T-helper 2 cell treated with Interferon-gamma antibody and Interleukin-4, amounts not matched to agents 5 μg/mL and 100 μg/mL, for 36 hours (primary cell): ENCODE measurements around the gene ZNF527.
"Not testable (repeated sequence)": the region's sequence is repeated elsewhere in the genome, so short reads cannot be mapped to it uniquely, and the experiment has no call there.

ENCODE experiments used
- DNase-seq: peaks from one replicate; pipeline ENCODE4 v3.0.0; 2021; ENCODE audit warnings: low spot score
- H3K27ac Mint-ChIP-seq: one replicate; pipeline ENCODE4 v1.8.0; 2021; ENCODE audit warnings: mild to moderate bottlenecking, mixed read lengths
- H3K27me3 Mint-ChIP-seq: one replicate; pipeline ENCODE4 v1.8.0; 2021; ENCODE audit warnings: low read depth, mixed read lengths
- H3K36me3 Mint-ChIP-seq: one replicate; pipeline ENCODE4 v1.8.0; 2021; ENCODE audit warnings: low read depth, mixed read lengths
- H3K4me1 Mint-ChIP-seq: one replicate; pipeline ENCODE4 v1.8.0; 2021; ENCODE audit warnings: low read depth, mixed read lengths
- H3K4me3 Mint-ChIP-seq: one replicate; pipeline ENCODE4 v1.8.0; 2022; ENCODE audit warnings: mild to moderate bottlenecking, moderate library complexity, mixed read lengths
- H3K9me3 Mint-ChIP-seq: one replicate; pipeline ENCODE4 v1.8.0; 2021; ENCODE audit warnings: mixed read lengths

Gene ZNF527

DNA sequence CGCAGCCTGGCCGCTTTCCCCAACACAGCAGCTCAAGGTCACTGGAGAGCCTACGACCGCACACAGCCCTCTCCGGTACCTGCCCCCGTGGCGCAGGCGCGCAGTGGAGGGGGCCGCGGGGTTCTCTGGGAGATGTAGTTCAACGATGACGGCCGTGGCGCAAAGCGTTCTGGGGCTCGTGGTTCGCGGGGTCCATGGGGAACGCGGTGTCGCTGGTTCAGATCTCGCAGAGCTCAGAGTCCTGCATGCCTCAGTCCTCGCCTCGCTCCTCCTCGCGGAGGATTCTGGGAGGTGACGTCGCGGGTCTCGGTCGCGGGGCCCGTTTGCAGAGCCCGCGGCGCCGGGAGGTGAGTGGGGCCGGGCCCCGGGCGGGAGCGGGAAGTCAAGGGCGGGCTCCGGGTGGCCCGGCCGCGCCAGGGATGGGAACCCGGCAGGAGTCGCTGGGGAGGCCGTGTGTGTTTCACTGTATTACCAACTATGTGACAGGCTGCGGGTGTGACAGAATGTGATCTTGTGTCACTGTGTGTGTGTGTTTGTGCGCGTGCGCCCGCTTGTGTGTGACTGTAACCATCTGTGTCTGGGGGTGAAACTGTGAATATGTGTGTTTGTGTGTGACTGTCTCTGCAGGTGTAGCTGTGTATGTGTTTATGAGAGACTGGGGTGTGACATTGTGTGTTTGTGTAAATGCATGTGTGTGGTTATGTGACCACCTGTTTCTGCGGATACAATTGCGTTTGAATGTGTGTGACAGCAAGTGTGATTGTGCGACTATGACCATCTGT is at the start of gene ZNF527:
Gene ZNF527, plus strand, starts transcription at position 220 of the 782 bp plus-strand sequence. CDS start 3,100 bp downstream, outside the sequence.
- Mint-ChIP-seq H3K4me3 (peak within 1 kb of the TSS; percentile 99), H3K9me3 (peaks cover 25% of the 10 kb centered on the region), H3K27ac (peak within 1 kb of the TSS; percentile 91), H3K27me3 (no peaks in the 10 kb centered on the region), H3K4me1 (peaks cover 14% of the 10 kb centered on the region), H3K36me3 (peaks cover 8% of the 10 kb centered on the region)
- DNase-seq, result peak; percentile 96

DNA sequence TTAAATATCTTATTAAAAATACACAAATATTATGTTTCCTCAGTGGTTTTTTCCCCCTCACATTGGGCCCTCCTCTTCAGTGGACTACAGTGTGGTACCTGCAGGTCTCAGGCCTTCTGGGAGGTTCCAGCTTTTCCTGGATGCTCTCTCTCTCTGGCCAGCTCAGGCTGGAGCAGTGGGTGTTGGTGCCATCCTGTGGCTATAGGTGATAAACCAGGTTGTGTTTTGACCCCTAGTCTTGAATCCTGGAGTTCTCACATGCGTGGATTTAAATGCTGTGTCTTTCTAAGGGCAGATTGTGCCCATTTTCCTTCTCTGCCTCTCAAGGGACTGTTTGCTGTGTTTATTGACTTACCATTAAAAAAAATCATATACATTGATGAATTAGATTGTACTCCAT is 41.2 kb upstream of the ZNF527 start:
- Mint-ChIP-seq H3K27ac (no peak overlapping the region), H3K36me3 (peaks cover 77% of the 10 kb centered on the region), H3K9me3 (peaks cover 16% of the 10 kb centered on the region)

DNA sequence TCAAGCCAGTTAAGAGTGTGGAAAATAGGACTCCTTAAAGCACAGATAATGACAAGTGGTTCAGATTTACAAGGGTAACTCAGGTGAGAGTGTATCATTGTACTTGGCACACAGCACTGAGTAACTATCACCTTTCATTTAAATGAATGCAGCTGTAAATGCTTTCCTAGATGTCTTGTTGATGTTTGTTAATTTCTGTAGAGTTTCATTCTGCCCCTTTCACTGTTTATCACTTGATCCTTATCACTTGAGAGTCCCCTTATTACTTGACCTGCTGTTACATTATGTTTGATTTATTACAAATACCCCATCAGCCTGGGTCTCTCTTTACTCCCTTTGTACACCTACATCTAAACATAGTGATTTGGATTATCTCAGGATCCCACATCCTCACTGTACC is 38.1 kb upstream of the ZNF527 start:
- no peak overlapping the region for H3K4me3 Mint-ChIP-seq
- no peaks in the 10 kb centered on the region for H3K27me3 Mint-ChIP-seq
- H3K36me3 Mint-ChIP-seq, result peaks cover 75% of the 10 kb centered on the region
- DNase-seq, result no peak
- H3K9me3 Mint-ChIP-seq, result peaks cover 27% of the 10 kb centered on the region
- peaks cover 3% of the 10 kb centered on the region for H3K4me1 Mint-ChIP-seq
- no peak overlapping the region for H3K27ac Mint-ChIP-seq

More for the DNA sequence above, 41.2 kb upstream of the ZNF527 start:
- Mint-ChIP-seq H3K4me1 (peaks cover 3% of the 10 kb centered on the region), H3K4me3 (no peak overlapping the region), H3K27me3 (no peaks in the 10 kb centered on the region)
- no peak for DNase-seq

DNA sequence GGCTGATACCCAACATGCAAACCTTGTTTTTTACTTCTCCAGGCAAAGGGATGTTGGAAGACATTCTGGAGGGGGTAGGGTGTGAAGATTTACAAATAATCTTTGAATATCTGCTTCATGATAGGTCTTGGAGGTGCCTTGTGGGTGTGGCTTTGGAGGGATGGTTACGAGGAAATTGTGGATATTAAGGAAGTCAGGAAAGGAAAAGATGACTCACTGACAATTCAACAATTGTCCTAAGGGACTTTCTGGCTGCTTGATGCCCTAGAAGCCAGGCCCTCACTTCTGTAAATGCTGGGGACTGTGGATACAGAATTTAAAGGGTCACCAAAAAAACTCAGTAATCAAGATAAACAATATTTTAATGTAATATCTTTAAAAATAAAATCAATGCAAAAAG is 37.4 kb upstream of the ZNF527 start:
- Mint-ChIP-seq H3K4me3 (no peak overlapping the region), H3K36me3 (peaks cover 72% of the 10 kb centered on the region), H3K27me3 (no peaks in the 10 kb centered on the region), H3K27ac (no peak overlapping the region), H3K9me3 (peaks cover 30% of the 10 kb centered on the region), H3K4me1 (peaks cover 3% of the 10 kb centered on the region)
- no peak for DNase-seq

DNA sequence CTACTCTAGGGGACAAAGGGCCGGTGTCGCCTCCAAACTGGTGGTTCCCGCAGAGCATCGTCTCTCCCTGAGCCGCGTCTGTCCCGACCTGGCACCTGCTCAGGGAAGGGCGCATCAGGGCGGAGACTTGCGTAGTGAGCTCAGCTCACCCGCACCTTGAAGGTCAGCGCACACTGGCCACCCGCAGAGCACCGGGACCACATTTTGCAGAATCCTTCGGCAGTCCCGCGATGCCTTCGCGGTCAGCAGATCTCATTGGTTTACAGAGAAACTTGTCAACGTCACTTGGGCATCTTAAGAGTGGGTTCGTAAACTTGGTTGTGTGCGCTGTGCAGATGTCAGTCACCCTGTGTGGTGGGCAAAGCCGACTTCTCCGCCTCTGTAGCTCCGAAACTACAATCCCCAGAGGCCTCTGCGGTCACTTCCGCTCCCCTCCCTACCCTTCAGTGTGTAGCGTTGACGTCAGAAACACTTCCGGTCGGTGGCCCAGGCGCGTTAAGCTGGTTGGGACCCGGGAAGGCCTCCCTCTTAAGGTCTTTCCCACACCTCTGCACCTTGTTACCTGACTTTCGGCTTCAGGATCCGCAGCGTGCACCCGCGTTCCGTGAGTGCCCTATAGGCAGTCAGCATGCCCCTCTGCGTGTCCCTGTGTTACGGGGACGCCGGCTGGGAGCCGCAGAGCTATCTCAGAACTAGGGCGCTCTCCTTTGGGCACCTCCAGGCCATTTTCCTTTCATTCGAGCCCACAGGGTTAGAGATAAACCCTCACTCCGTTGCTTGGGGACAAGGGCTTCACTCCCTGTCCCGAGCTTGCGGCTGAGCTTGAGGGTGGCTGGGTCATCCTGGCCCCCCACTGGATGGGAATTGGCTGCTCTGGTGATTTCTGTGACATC is 36.5 kb upstream of the ZNF527 start:
- H3K27me3 Mint-ChIP-seq, result no peaks in the 10 kb centered on the region
- peak overlapping the region; percentile 69 for H3K27ac Mint-ChIP-seq
- peaks cover 37% of the 10 kb centered on the region for H3K9me3 Mint-ChIP-seq
- DNase-seq, result peak; percentile 47
- peaks cover 70% of the 10 kb centered on the region for H3K36me3 Mint-ChIP-seq
- H3K4me3 Mint-ChIP-seq, result peak overlapping the region; percentile 84
- H3K4me1 Mint-ChIP-seq, result peaks cover 3% of the 10 kb centered on the region

DNA sequence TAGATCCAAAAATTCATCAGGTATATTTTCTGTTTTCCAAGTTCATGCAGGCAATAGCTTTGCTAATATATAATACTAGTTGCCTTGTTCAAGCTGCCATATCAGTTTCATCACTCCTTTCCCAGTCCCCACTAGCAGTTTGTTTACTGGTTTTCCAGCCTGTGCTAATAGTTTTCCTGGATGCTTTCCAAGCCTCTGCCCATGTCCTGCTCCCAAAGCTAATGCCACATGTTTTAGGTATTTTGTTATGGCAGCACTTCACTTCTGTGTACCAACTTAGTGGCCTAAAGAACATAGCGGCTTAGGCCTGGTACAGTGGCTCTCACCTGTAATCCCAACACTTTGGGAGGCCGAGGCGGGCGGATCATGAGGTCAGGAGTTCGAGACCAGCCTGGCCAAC is 28.1 kb upstream of the ZNF527 start:
- no peaks in the 10 kb centered on the region for H3K27me3 Mint-ChIP-seq
- H3K4me1 Mint-ChIP-seq, result no peaks in the 10 kb centered on the region
- H3K27ac Mint-ChIP-seq, result no peak overlapping the region
- H3K36me3 Mint-ChIP-seq, result peaks cover 59% of the 10 kb centered on the region
- no peak for DNase-seq
- no peak overlapping the region for H3K4me3 Mint-ChIP-seq
- peaks cover 58% of the 10 kb centered on the region for H3K9me3 Mint-ChIP-seq

DNA sequence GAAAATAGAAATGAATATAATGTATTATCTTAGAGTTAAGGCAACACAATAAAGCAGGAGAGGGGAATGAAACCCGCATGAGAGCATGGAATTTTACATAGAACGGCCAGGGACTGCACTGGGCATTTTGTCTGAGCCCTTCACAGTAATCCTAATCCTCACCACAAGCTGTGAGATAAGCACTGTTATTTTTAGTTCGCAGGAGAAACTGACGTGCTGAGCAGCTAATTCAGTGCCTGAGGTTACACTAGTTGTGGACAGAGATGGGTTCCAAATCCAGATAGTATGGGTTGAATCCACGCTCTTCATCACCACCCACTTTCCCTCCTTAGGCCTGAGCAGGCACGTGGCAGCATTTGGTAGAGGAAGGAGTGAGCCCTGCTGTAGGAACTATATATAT is 24.8 kb upstream of the ZNF527 start:
- Mint-ChIP-seq H3K4me1 (no peaks in the 10 kb centered on the region), H3K4me3 (no peak overlapping the region), H3K27ac (no peak overlapping the region), H3K36me3 (peaks cover 64% of the 10 kb centered on the region), H3K9me3 (peaks cover 46% of the 10 kb centered on the region), H3K27me3 (no peaks in the 10 kb centered on the region)
- DNase-seq, result no peak

DNA sequence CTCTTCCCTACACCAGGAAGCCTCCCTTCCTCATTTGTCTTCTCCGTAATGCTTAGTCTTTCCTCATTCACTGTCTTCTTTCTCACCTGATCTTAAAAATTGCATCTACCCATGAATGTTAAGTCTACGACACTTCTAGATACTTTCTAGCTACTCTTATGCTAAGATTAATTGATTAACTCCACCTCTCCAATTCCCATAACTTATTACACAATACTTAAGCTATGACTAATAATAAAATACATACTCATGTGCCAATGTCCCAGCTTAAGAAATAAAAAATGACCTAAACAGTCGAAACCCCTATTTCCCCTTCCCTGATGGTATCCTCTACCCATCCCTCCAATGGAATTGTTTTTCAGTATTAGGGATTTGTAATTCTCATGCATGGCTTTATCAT is 22.8 kb upstream of the ZNF527 start:
- no peak overlapping the region for H3K27ac Mint-ChIP-seq
- no peak overlapping the region for H3K4me3 Mint-ChIP-seq
- no peak for DNase-seq
- H3K9me3 Mint-ChIP-seq, result peaks cover 53% of the 10 kb centered on the region
- H3K36me3 Mint-ChIP-seq, result peaks cover 69% of the 10 kb centered on the region
- no peaks in the 10 kb centered on the region for H3K27me3 Mint-ChIP-seq
- H3K4me1 Mint-ChIP-seq, result no peaks in the 10 kb centered on the region

DNA sequence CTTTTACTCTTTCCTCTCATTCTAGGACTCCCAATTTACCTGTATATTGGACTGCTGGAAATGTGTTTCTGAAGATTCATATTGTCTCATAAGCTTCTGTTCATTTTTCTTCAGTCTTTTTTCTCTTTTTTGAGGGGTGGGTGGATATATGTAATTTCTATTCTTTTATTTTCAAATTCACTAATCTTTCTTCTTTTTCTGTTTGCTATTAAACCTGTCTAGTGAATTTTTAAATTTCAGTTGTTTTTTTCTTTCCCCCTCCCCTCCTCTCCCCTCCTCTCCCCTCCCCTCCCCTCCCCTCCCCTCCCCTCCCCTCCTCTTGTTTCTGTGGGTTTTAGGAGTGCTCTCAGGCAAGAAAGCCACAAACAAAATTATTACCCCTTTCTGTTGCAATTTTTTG is 16.9 kb upstream of the ZNF527 start:
- Mint-ChIP-seq H3K4me1 (no peaks in the 10 kb centered on the region), H3K27ac (no peak overlapping the region), H3K36me3 (peaks cover 78% of the 10 kb centered on the region), H3K9me3 (peaks cover 69% of the 10 kb centered on the region), H3K27me3 (no peaks in the 10 kb centered on the region), H3K4me3 (no peak overlapping the region)
- DNase-seq, result no peak

DNA sequence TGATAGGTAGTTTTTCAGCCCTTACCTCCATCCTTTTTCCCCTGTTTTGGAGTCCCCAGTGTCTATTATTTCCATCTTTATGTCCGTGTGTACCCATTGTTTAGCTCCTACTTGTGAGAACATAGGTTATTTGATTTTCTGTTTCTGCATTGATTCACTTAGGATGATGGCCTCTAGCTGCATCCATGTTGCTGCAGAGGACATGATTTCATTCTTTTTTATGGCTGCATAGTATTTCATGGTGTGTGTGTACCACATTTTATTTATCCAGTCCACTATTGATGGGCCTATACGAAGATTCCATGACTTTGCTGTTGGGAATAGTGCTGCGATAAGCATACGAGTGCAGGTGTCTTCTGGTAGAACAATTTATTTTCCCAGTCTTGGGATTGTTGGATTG is 15.0 kb upstream of the ZNF527 start:
- H3K4me3 Mint-ChIP-seq, result no peak overlapping the region
- H3K36me3 Mint-ChIP-seq, result peaks cover 80% of the 10 kb centered on the region
- H3K27me3 Mint-ChIP-seq, result no peaks in the 10 kb centered on the region
- peaks cover 76% of the 10 kb centered on the region for H3K9me3 Mint-ChIP-seq
- no peaks in the 10 kb centered on the region for H3K4me1 Mint-ChIP-seq
- no peak for DNase-seq
- H3K27ac Mint-ChIP-seq, result no peak overlapping the region

DNA sequence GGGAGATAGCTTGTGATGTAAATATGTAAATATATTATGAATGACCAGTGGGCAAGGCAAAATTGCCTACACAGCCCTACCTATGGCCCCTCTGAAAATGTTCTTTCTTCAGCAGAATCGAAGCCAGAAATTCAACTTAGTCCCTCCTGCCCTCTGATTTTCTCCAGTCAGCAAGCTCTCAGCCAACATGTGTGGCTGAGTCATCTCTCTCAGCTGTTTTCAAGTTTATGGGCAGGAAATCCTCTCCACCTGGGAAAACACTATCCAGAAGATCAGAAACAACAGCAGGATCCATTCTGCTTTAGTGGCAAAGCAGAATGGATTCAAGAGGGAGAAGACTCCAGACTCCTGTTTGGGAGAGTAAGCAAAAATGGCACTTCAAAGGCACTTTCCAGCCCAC is 8.9 kb upstream of the ZNF527 start:
- Mint-ChIP-seq H3K27me3 (no peaks in the 10 kb centered on the region), H3K9me3 (peaks cover 70% of the 10 kb centered on the region), H3K36me3 (peaks cover 64% of the 10 kb centered on the region), H3K4me1 (no peaks in the 10 kb centered on the region), H3K4me3 (no peak overlapping the region), H3K27ac (no peak overlapping the region)
- DNase-seq, result no peak

DNA sequence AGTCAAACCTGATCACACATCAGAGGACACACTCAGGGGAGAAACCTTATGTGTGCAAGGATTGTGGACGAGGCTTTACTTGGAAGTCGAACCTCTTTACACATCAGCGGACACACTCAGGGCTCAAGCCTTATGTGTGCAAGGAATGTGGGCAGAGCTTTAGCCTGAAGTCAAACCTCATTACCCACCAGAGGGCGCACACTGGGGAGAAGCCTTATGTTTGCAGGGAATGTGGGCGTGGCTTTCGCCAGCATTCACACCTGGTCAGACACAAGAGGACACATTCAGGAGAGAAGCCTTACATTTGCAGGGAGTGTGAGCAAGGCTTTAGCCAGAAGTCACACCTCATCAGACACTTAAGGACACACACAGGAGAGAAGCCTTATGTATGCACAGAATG is 8.2 kb upstream of the ZNF527 start:
- H3K9me3 Mint-ChIP-seq, result peaks cover 64% of the 10 kb centered on the region
- H3K27ac Mint-ChIP-seq, result no peak overlapping the region

DNA sequence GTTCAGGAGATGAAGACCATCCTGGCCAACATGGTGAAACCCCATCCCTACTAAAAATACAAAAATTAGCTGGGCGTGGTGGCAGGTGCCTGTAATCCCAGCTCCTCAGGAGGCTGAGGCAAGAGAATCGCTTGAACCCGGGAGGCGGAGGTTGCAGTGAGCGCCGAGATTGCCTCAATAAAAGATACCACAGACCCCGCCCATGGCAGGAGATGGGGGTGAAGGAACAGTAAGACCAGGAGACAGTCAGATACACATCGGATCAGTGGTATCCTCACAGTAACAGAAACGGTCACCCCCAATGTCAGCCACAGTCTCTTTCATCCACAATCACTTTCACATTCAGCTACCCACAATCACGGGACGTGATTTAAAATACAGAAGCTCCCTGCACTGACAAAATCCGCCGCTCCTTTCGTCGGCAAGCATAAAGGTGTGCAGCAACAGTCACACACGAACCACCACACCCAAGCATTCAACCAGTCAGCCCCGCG is 466 bp upstream of the ZNF527 start:
- peak overlapping the region; percentile 99 for H3K4me3 Mint-ChIP-seq
- peak overlapping the region; percentile 91 for H3K27ac Mint-ChIP-seq
- H3K36me3 Mint-ChIP-seq, result peaks cover 10% of the 10 kb centered on the region
- DNase-seq, H3K27me3 Mint-ChIP-seq: not testable (repeated sequence)
- H3K4me1 Mint-ChIP-seq, result peaks cover 14% of the 10 kb centered on the region
- peaks cover 30% of the 10 kb centered on the region for H3K9me3 Mint-ChIP-seq

More for the DNA sequence above, 8.2 kb upstream of the ZNF527 start:
- no peaks in the 10 kb centered on the region for H3K4me1 Mint-ChIP-seq
- DNase-seq, result no peak
- H3K4me3 Mint-ChIP-seq, result no peak overlapping the region
- H3K36me3 Mint-ChIP-seq, result peaks cover 56% of the 10 kb centered on the region
- H3K27me3 Mint-ChIP-seq, result no peaks in the 10 kb centered on the region

DNA sequence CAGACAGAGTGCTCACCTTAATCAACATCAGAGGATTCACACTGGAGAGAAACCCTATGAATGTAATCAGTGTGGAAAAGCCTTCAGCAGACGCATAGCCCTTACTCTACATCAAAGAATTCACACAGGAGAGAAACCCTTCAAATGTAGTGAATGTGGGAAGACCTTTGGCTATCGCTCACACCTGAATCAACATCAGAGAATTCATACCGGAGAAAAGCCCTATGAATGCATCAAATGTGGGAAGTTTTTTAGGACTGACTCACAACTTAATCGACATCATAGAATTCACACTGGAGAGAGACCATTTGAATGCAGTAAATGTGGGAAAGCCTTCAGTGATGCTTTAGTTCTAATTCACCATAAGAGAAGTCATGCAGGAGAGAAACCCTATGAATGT is 18.3 kb downstream of the ZNF527 start:
- no peak for DNase-seq
- Mint-ChIP-seq H3K27ac (no peak overlapping the region), H3K4me1 (no peaks in the 10 kb centered on the region), H3K27me3 (no peaks in the 10 kb centered on the region), H3K4me3 (no peak overlapping the region), H3K9me3 (peaks cover 79% of the 10 kb centered on the region), H3K36me3 (peaks cover 46% of the 10 kb centered on the region)
